Measurements from ENCODE around the gene C10orf88. TPM values are rescaled to one million over a fixed set of nuclear protein-coding genes. Genes with fewer than 3 reads are reported as not detected.
A peak's percentile ranks its signal among the peaks of the same experiment; 100 is the strongest.

C10orf88 gene
- total RNA-seq, 4 donors from 2014 or later: 5.2 to 7.2 (median 6.3) TPM

- no peak for DNase-seq (ENCODE audit: low spot score in 2 of 2)
- no peak for TF ChIP-seq EP300 (IDR thresholded peaks at IDR 0.05)
- TF ChIP-seq POLR2A (IDR thresholded peaks at IDR 0.05): no peak
- TF ChIP-seq, protein P1, sequence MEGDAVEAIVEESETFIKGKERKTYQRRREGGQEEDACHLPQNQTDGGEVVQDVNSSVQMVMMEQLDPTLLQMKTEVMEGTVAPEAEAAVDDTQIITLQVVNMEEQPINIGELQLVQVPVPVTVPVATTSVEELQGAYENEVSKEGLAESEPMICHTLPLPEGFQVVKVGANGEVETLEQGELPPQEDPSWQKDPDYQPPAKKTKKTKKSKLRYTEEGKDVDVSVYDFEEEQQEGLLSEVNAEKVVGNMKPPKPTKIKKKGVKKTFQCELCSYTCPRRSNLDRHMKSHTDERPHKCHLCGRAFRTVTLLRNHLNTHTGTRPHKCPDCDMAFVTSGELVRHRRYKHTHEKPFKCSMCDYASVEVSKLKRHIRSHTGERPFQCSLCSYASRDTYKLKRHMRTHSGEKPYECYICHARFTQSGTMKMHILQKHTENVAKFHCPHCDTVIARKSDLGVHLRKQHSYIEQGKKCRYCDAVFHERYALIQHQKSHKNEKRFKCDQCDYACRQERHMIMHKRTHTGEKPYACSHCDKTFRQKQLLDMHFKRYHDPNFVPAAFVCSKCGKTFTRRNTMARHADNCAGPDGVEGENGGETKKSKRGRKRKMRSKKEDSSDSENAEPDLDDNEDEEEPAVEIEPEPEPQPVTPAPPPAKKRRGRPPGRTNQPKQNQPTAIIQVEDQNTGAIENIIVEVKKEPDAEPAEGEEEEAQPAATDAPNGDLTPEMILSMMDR (IDR thresholded peaks at IDR 0.05): no peak
- Histone ChIP-seq H3K36me3 (peaks cover 0 to 32% (median 0%) of the 10 kb centered on the region in 3 donors), H3K4me3 (no peak overlapping the region), H3K27me3 (no peaks in the 10 kb centered on the region), H3K4me1 (no peaks in the 10 kb centered on the region), H3K27ac (no peak overlapping the region), H3K9me3 (peaks cover 0 to 47% (median 8%) of the 10 kb centered on the region in 4 donors)
Measured at GRCh38 chr10:122966879-122967278, 12.9 kb upstream of the C10orf88 start.

DNA sequence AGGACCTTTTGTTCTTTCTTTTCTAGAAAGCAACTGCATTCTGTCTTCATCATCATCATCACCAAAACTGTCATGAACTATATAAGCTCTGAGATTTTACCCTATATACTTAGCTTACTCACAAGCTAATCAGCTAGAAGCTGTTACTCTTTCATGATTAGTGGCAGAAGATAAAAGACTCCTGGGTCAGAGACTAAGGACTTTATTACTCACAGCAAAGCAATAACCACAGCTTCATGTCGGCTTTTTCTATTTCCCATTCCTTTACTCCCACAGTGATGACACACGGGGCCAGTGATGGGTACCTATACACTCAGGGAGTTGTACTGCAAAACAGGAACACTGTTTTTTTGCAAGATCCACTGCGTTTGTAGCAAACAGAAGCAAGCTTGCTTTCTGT is 8.4 kb upstream of the C10orf88 start:
- H3K27me3 ChIP-seq: no peaks in the 10 kb centered on the region
- H3K4me3 ChIP-seq: no peak overlapping the region
- peaks cover 0 to 33% (median 4%) of the 10 kb centered on the region in 4 donors for H3K9me3 ChIP-seq
- H3K4me1 ChIP-seq: no peaks in the 10 kb centered on the region
- WGBS, 2 donors: 66 to 84% methylated on average over 3 of the region's 3 CpGs
- TF ChIP-seq EP300 (IDR thresholded peaks at IDR 0.05) (no peak), POLR2A (IDR thresholded peaks at IDR 0.05) (no peak)
- TF ChIP-seq, protein P1 (IDR thresholded peaks at IDR 0.05): no peak
- H3K27ac ChIP-seq: no peak overlapping the region
- H3K36me3 ChIP-seq: peaks cover 0 to 32% (median 0%) of the 10 kb centered on the region in 3 donors
- no peak for DNase-seq (ENCODE audit: low spot score in 2 of 2)

DNA sequence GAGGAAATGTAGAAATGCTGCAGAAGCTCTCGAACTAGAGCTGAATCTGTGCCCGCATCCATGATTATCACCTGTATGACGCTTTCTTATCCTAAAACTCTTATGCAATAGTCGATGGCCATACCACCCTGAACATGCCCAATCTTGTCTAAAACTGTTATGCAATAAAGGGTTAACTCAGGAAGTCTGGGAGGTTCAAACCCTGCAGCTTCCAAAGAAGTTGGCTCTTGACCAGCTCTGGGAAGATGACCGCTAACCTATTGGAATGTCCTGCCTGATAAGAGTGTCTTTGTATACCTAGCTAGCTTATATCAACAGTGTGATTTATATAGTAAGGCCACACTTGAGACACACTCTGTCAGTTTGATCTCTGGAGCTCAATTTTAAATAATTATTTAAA is 3.4 kb upstream of the C10orf88 start:
- H3K4me1 ChIP-seq: peaks cover 0 to 17% (median 11%) of the 10 kb centered on the region in 4 donors
- H3K36me3 ChIP-seq: peaks cover 0 to under 1% (median 0%) of the 10 kb centered on the region in 3 donors
- no peak for TF ChIP-seq POLR2A (IDR thresholded peaks at IDR 0.05)
- TF ChIP-seq, protein P1 (IDR thresholded peaks at IDR 0.05): no peak
- TF ChIP-seq EP300 (IDR thresholded peaks at IDR 0.05): no peak
- peaks cover 0 to under 1% (median 0%) of the 10 kb centered on the region in 4 donors for H3K9me3 ChIP-seq
- WGBS, 2 donors: 79 to 83% methylated on average over 5 of the region's 5 CpGs
- no peak overlapping the region for H3K4me3 ChIP-seq
- no peak overlapping the region for H3K27ac ChIP-seq
- no peaks in the 10 kb centered on the region for H3K27me3 ChIP-seq
- no peak for DNase-seq (ENCODE audit: low spot score in 2 of 2)

- Histone ChIP-seq H3K36me3 (no peaks in the 10 kb centered on the region), H3K27me3 (no peaks in the 10 kb centered on the region), H3K9me3 (no peaks in the 10 kb centered on the region), H3K27ac (no peak overlapping the region), H3K4me3 (no peak overlapping the region), H3K4me1 (peaks cover 0 to 31% (median 13%) of the 10 kb centered on the region in 4 donors)
- DNase-seq (ENCODE audit: low spot score in 2 of 2): no peak
- TF ChIP-seq EP300 (IDR thresholded peaks at IDR 0.05) (no peak), POLR2A (IDR thresholded peaks at IDR 0.05) (no peak)
- TF ChIP-seq, protein P1 (IDR thresholded peaks at IDR 0.05): no peak
- 92 to 97% methylated on average over 1 of the region's 1 CpG for WGBS, 2 donors
Measured at GRCh38 chr10:122955892-122956291, 1.9 kb upstream of the C10orf88 start.

DNA sequence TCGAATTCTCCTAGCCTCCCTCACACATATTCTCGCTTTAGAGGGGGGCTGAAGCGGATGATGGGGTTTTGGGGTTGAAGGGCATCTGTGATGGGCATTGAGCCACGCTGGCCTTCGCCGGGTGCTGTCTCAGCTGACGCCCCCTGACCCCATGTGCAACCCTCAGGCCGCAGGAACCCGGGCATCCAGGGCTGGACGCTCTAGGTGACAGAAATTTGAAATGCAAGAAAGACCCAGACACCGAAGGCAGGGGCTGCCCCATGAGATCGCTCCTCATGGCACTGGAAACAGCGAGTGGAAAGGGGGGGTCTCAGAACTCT is 664 bp upstream of the C10orf88 start:
- TF ChIP-seq EP300 (IDR thresholded peaks at IDR 0.05) (no peak), POLR2A (IDR thresholded peaks at IDR 0.05) (no peak)
- TF ChIP-seq, protein P1 (IDR thresholded peaks at IDR 0.05): no peak
- DNase-seq (ENCODE audit: low spot score in 2 of 2): no peak
- Histone ChIP-seq H3K4me1 (peaks cover 0 to 37% (median 13%) of the 10 kb centered on the region in 4 donors), H3K36me3 (no peaks in the 10 kb centered on the region), H3K9me3 (no peaks in the 10 kb centered on the region), H3K27ac (no peak overlapping the region), H3K27me3 (no peaks in the 10 kb centered on the region), H3K4me3 (peak overlapping the region; percentile 64 to 98 (median 86))
- WGBS, 2 donors: 65 to 74% methylated on average over 13 of the region's 13 CpGs

Data from tibial nerve (tissue), 4 donors.